IMR-90 (cell line): Measurements from ENCODE around the gene ANKDD1A.

Experiments used
- CHD1 ChIP-seq: IDR thresholded peaks from 2 replicates; pipeline ENCODE4 v1.6.1; 2012; ENCODE audit warnings: low read depth, low read length, improper control_type of control experiment
- POLR2A ChIP-seq: IDR thresholded peaks from 2 replicates; pipeline ENCODE4 v1.6.1; 2012; ENCODE audit warnings: mild to moderate bottlenecking, low read depth, low read length
- RFX5 ChIP-seq: IDR thresholded peaks from 2 replicates; pipeline ENCODE4 v1.8.0; 2012; ENCODE audit warnings: low read depth, mild to moderate bottlenecking, low read length, moderate library complexity
- SMC3 ChIP-seq: fragments of 150-350 bp; IDR thresholded peaks from 2 replicates; pipeline ENCODE4 v1.6.1; 2016; ENCODE audit warnings: low read depth, mild to moderate bottlenecking, antibody characterized with exemption, low read length, moderate library complexity
- TF ChIP-seq, protein P1 (sequence below): conservative IDR thresholded peaks from 2 replicates; pipeline ENCODE4 v1.5.1; 2012; ENCODE audit warnings: mild to moderate bottlenecking, low read depth, low read length, improper control_type of control experiment

- TF ChIP-seq, protein P1, sequence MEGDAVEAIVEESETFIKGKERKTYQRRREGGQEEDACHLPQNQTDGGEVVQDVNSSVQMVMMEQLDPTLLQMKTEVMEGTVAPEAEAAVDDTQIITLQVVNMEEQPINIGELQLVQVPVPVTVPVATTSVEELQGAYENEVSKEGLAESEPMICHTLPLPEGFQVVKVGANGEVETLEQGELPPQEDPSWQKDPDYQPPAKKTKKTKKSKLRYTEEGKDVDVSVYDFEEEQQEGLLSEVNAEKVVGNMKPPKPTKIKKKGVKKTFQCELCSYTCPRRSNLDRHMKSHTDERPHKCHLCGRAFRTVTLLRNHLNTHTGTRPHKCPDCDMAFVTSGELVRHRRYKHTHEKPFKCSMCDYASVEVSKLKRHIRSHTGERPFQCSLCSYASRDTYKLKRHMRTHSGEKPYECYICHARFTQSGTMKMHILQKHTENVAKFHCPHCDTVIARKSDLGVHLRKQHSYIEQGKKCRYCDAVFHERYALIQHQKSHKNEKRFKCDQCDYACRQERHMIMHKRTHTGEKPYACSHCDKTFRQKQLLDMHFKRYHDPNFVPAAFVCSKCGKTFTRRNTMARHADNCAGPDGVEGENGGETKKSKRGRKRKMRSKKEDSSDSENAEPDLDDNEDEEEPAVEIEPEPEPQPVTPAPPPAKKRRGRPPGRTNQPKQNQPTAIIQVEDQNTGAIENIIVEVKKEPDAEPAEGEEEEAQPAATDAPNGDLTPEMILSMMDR = no peak
- TF ChIP-seq RFX5 (no peak), POLR2A (peak; percentile 66), CHD1 (no peak), SMC3 (0 out of 2 replicates have a peak, but pooled peaks have one; percentile 1)
Observed at GRCh38 chr15:64883997-64884511, 27.6 kb upstream of the ANKDD1A start.
